ENCODE results near the gene ATG12. TPM values are rescaled to one million over a fixed set of nuclear protein-coding genes. Genes with fewer than 3 reads are reported as not detected.
"Not testable (repeated sequence)": the region's sequence is repeated elsewhere in the genome, so short reads cannot be mapped to it uniquely, and the experiment has no call there.

ATG12 gene
- total RNA-seq, 1 donor from 2014 or later: 67.3 TPM

GRCh38 chr5:115809946-115810345, 31.4 kb downstream of the ATG12 start:
- no peak overlapping the region for H3K4me3 Mint-ChIP-seq (ENCODE audit: unreplicated experiment)
- DNase-seq: no peak
- H3K27me3 Mint-ChIP-seq (ENCODE audit: unreplicated experiment): peaks cover 5% of the 10 kb centered on the region
- H3K9me3 Mint-ChIP-seq (ENCODE audit: unreplicated experiment): peaks cover 4% of the 10 kb centered on the region
- H3K4me1 Mint-ChIP-seq (ENCODE audit: low read depth, unreplicated experiment): peaks cover 30% of the 10 kb centered on the region
- TF ChIP-seq, protein P1, sequence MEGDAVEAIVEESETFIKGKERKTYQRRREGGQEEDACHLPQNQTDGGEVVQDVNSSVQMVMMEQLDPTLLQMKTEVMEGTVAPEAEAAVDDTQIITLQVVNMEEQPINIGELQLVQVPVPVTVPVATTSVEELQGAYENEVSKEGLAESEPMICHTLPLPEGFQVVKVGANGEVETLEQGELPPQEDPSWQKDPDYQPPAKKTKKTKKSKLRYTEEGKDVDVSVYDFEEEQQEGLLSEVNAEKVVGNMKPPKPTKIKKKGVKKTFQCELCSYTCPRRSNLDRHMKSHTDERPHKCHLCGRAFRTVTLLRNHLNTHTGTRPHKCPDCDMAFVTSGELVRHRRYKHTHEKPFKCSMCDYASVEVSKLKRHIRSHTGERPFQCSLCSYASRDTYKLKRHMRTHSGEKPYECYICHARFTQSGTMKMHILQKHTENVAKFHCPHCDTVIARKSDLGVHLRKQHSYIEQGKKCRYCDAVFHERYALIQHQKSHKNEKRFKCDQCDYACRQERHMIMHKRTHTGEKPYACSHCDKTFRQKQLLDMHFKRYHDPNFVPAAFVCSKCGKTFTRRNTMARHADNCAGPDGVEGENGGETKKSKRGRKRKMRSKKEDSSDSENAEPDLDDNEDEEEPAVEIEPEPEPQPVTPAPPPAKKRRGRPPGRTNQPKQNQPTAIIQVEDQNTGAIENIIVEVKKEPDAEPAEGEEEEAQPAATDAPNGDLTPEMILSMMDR (IDR thresholded peaks at IDR 0.05; ENCODE audit: partially characterized antibody, unreplicated experiment): no peak
- no peak overlapping the region for H3K27ac Mint-ChIP-seq (ENCODE audit: unreplicated experiment)
- peaks cover 13% of the 10 kb centered on the region for H3K36me3 Mint-ChIP-seq (ENCODE audit: unreplicated experiment)

DNA sequence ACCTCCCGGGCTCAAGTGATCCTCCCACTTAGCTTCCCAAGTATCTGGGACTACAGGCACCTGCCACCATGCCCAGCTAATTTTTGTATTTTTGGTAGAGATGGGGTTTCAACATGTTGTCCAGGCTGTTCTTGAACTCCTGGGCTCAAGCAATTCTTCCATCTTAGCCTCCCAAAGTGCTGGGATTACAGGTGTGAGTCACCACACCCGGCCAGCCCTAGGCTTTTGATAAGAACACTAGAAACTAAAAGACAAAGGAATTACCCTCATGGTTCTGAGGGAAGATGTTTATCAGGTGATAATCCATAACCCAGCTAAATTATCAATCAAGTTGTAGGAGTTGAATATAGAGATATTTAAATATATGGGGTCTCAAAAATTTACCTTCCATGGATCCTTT, 33.3 kb downstream of the ATG12 start:
- H3K27me3 Mint-ChIP-seq (ENCODE audit: unreplicated experiment); H3K9me3 Mint-ChIP-seq (ENCODE audit: unreplicated experiment); DNase-seq; H3K4me3 Mint-ChIP-seq (ENCODE audit: unreplicated experiment); H3K27ac Mint-ChIP-seq (ENCODE audit: unreplicated experiment): not testable (repeated sequence)
- peaks cover 20% of the 10 kb centered on the region for H3K4me1 Mint-ChIP-seq (ENCODE audit: low read depth, unreplicated experiment)
- H3K36me3 Mint-ChIP-seq (ENCODE audit: unreplicated experiment): peaks cover 13% of the 10 kb centered on the region

DNA sequence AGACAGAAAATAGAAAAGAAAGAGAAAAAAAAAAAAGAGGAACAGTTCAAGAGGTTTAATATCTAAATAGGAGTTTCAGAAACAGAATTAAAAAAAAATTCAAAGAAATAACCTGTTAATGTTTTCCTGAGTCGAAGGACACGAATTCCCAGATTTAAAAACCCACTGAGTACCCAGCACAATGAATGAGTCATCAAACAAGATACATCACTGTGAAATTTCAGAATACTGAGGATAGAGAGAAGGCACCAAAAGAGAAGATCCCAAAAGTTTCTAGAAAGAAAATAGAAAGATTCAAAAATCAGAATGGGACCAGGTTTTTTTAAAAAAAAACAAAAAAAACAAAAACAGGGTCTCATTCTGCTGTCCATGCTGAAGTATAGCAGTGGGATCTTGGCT, 33.7 kb downstream of the ATG12 start:
- Mint-ChIP-seq H3K27ac (ENCODE audit: unreplicated experiment) (no peak overlapping the region), H3K27me3 (ENCODE audit: unreplicated experiment) (peaks cover 5% of the 10 kb centered on the region), H3K36me3 (ENCODE audit: unreplicated experiment) (peaks cover 13% of the 10 kb centered on the region), H3K4me3 (ENCODE audit: unreplicated experiment) (no peak overlapping the region), H3K4me1 (ENCODE audit: low read depth, unreplicated experiment) (peaks cover 18% of the 10 kb centered on the region), H3K9me3 (ENCODE audit: unreplicated experiment) (peaks cover 3% of the 10 kb centered on the region)
- DNase-seq: no peak
- TF ChIP-seq, protein P1 (IDR thresholded peaks at IDR 0.05; ENCODE audit: partially characterized antibody, unreplicated experiment): no peak

- Mint-ChIP-seq H3K9me3 (ENCODE audit: unreplicated experiment) (peaks cover 3% of the 10 kb centered on the region), H3K4me3 (ENCODE audit: unreplicated experiment) (no peak overlapping the region), H3K36me3 (ENCODE audit: unreplicated experiment) (peaks cover 13% of the 10 kb centered on the region), H3K27me3 (ENCODE audit: unreplicated experiment) (peaks cover 5% of the 10 kb centered on the region), H3K27ac (ENCODE audit: unreplicated experiment) (no peak overlapping the region), H3K4me1 (ENCODE audit: low read depth, unreplicated experiment) (peaks cover 16% of the 10 kb centered on the region)
- TF ChIP-seq, protein P1 (IDR thresholded peaks at IDR 0.05; ENCODE audit: partially characterized antibody, unreplicated experiment): no peak
- DNase-seq: no peak
Measured at GRCh38 chr5:115806986-115807653, 34.2 kb downstream of the ATG12 start.

DNA sequence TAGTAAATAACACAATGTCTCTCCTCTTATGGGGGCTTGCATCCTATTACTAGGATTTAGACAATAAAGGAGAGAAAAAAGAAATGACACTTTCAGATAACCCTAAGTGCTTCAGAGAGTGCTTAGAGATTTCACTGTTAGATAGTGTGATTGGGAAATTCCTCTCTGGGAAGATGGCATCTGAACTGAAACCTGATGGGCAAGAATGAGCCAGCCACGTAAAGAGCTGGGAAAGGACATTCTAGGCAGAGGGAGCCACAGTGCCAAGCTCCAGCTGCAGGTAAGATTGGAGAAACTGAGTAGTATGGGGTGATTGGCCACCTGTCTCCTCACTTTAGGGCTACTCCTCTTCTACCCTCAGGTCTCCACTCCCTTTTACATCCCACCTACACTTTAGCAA, 39.4 kb downstream of the ATG12 start:
- TF ChIP-seq, protein P1 (IDR thresholded peaks at IDR 0.05; ENCODE audit: partially characterized antibody, unreplicated experiment): no peak
- Mint-ChIP-seq H3K4me1 (ENCODE audit: low read depth, unreplicated experiment) (no peaks in the 10 kb centered on the region), H3K27ac (ENCODE audit: unreplicated experiment) (no peak overlapping the region), H3K9me3 (ENCODE audit: unreplicated experiment) (no peaks in the 10 kb centered on the region), H3K27me3 (ENCODE audit: unreplicated experiment) (no peaks in the 10 kb centered on the region), H3K4me3 (ENCODE audit: unreplicated experiment) (no peak overlapping the region), H3K36me3 (ENCODE audit: unreplicated experiment) (no peaks in the 10 kb centered on the region)
- no peak for DNase-seq
